Upper lobe of left lung (tissue), 6 donors: ENCODE measurements around the gene MEF2A. TPM values are rescaled to one million over a fixed set of nuclear protein-coding genes. Genes with fewer than 3 reads are reported as not detected.

ENCODE experiments used
- ATAC-seq, 2 donors: fragments of 200-7000 bp; cut with Tn5 transposase; one replicate each; pipeline ENCODE4 v1.9.1; 2022; ENCODE audit warnings: mild to moderate bottlenecking in 2 of 2, moderate library complexity in 2 of 2; ENCODE audit not compliant: low FRiP score in 2 of 2
- DNase-seq, 2 donors: peaks; one replicate each; pipeline ENCODE4 v3.0.0-alpha.2; 2019 to 2020
- H3K27ac ChIP-seq, 4 donors: fragments of 200-600 bp; sonication (generic); one replicate each; pipeline ENCODE4 v1.5.1; 2016 to 2019
- H3K27me3 ChIP-seq, 4 donors: fragments of 200-600 bp; sonication (generic); one replicate each; pipeline ENCODE4 v1.5.1; 2017 to 2019
- H3K36me3 ChIP-seq, 4 donors: fragments of 200-600 bp; sonication (generic); one replicate each; pipeline ENCODE4 v1.5.1; 2016 to 2019
- H3K4me1 ChIP-seq, 4 donors: fragments of 200-600 bp; sonication (generic); one replicate each; pipeline ENCODE4 v1.5.1; 2018 to 2019
- H3K4me3 ChIP-seq, 4 donors: fragments of 200-600 bp; sonication (generic); one replicate each; pipeline ENCODE4 v1.5.1; 2017 to 2019; ENCODE audit warnings: mild to moderate bottlenecking in 2 of 4, moderate library complexity in 1 of 4
- H3K9me3 ChIP-seq, 4 donors: fragments of 200-600 bp; sonication (generic); one replicate each; pipeline ENCODE4 v1.5.1; 2018 to 2019
- CTCF ChIP-seq, 6 experiments: fragments of 450-650 bp in 4 of 6; fragments of 200-600 bp in 2 of 6; sonication (generic) in 2 of 6; IDR thresholded peaks; one replicate each; pipeline ENCODE4 v1.5.1; 2016 to 2019; ENCODE audit warnings: antibody characterized with exemption in 6 of 6
- EP300 ChIP-seq, 4 donors: sonication (generic); formaldehyde crosslinking; IDR thresholded peaks; one replicate each; pipeline ENCODE4 v1.5.1; 2017; ENCODE audit warnings: antibody characterized with exemption in 4 of 4, control low read depth in 2 of 4
- POLR2A ChIP-seq, 4 donors: fragments of 450-650 bp; IDR thresholded peaks; one replicate each; pipeline ENCODE4 v1.5.1; 2016 to 2017; ENCODE audit warnings: antibody characterized with exemption in 4 of 4, mild to moderate bottlenecking in 2 of 4
- POLR2AphosphoS5 ChIP-seq, 2 donors: sonication (generic); formaldehyde crosslinking; IDR thresholded peaks; one replicate each; pipeline ENCODE4 v1.5.1; 2017; ENCODE audit warnings: antibody characterized with exemption in 2 of 2
- WGBS, 2 donors: methylation state at CpG; one replicate each; pipeline ENCODE4 v1.1.5; 2017 to 2018; 5-methylcytosine and 5-hydroxymethylcytosine counted together
- total RNA-seq, 6 donors: library from RNA; depleted of rRNA in 4 of 6; stranded (reverse); fragments of >200 nt in 4 of 6; gene quantifications; one replicate each; pipeline versions ENCODE4 v1.1.0 to v1.2.1, GENCODE V29; 2016 to 2021
- donor health status: DM: no; HTN: no; CAD: no; lungs with moderate emphysema.
- donor health status: DM: no; HTN: yes; CAD: no; lungs with severe emphysema.

MEF2A gene
- total RNA-seq, 6 donors from 2014 or later, result 54.9 to 89.1 (median 75.2) TPM

GRCh38 chr15:99716540-99717095 is 150.8 kb downstream of the MEF2A start:
- TF ChIP-seq POLR2AphosphoS5 (IDR thresholded peaks at IDR 0.05) (no peak), CTCF (IDR thresholded peaks at IDR 0.05) (no peak), EP300 (IDR thresholded peaks at IDR 0.05) (no peak)
- H3K4me3 ChIP-seq, result no peak overlapping the region
- no peaks in the 10 kb centered on the region for H3K9me3 ChIP-seq
- H3K27me3 ChIP-seq, result no peaks in the 10 kb centered on the region
- ATAC-seq, result no peak
- peaks cover 13 to 25% (median 21%) of the 10 kb centered on the region in 4 donors for H3K4me1 ChIP-seq
- WGBS, 2 donors, result 73 to 77% methylated on average over 10 of the region's 10 CpGs
- H3K27ac ChIP-seq, result peak overlapping the region in 3 of 4 donors; percentile 46 to 61 (median 54)
- peak in 1 of 2 donors; percentile 42 for DNase-seq
- peaks cover 9 to 65% (median 21%) of the 10 kb centered on the region in 4 donors for H3K36me3 ChIP-seq

- TF ChIP-seq POLR2AphosphoS5 (IDR thresholded peaks at IDR 0.05) (no peak), EP300 (IDR thresholded peaks at IDR 0.05) (no peak), POLR2A (IDR thresholded peaks at IDR 0.05) (no peak)
- Histone ChIP-seq H3K36me3 (peaks cover 8 to 58% (median 14%) of the 10 kb centered on the region in 4 donors), H3K27ac (peak overlapping the region in 3 of 4 donors; percentile 46 to 61 (median 54)), H3K27me3 (no peaks in the 10 kb centered on the region), H3K9me3 (no peaks in the 10 kb centered on the region), H3K4me3 (peak overlapping the region in 1 of 4 donors; percentile 5), H3K4me1 (peaks cover 13 to 27% (median 20%) of the 10 kb centered on the region in 4 donors)
- ATAC-seq (peak in 1 of 2 donors; percentile 42), DNase-seq (peak in 1 of 2 donors; percentile 46)
- WGBS, 2 donors, result 68 to 70% methylated on average over 18 to 19 of the region's 19 CpGs
These were observed 151.6 kb downstream of the MEF2A start for GRCh38 chr15:99717161-99718009.

- ATAC-seq, result no peak
These were observed 152.6 kb downstream of the MEF2A start for GRCh38 chr15:99718421-99718820.

GRCh38 chr15:99719096-99719541 is 153.3 kb downstream of the MEF2A start:
- TF ChIP-seq POLR2A (IDR thresholded peaks at IDR 0.05) (no peak), CTCF (IDR thresholded peaks at IDR 0.05) (no peak), EP300 (IDR thresholded peaks at IDR 0.05) (no peak), POLR2AphosphoS5 (IDR thresholded peaks at IDR 0.05) (no peak)
- H3K4me3 ChIP-seq, result no peak overlapping the region
- peaks cover 13 to 27% (median 20%) of the 10 kb centered on the region in 4 donors for H3K4me1 ChIP-seq
- ATAC-seq, result peak in 1 of 2 donors; percentile 31
- no peak overlapping the region for H3K27ac ChIP-seq
- DNase-seq, result no peak
- peaks cover 0 to 41% (median 6%) of the 10 kb centered on the region in 4 donors for H3K36me3 ChIP-seq
- H3K9me3 ChIP-seq, result no peaks in the 10 kb centered on the region
- H3K27me3 ChIP-seq, result no peaks in the 10 kb centered on the region
- 80 to 82% methylated on average over 5 of the region's 5 CpGs for WGBS, 2 donors

More at GRCh38 chr15:99718421-99718820, 152.6 kb downstream of the MEF2A start:
- Histone ChIP-seq H3K4me3 (no peak overlapping the region), H3K27me3 (no peaks in the 10 kb centered on the region), H3K36me3 (peaks cover 0 to 47% (median 6%) of the 10 kb centered on the region in 4 donors), H3K27ac (no peak overlapping the region), H3K4me1 (peaks cover 13 to 27% (median 20%) of the 10 kb centered on the region in 4 donors), H3K9me3 (no peaks in the 10 kb centered on the region)
- DNase-seq, result no peak
- WGBS, 2 donors, result 81 to 89% methylated on average over 4 of the region's 4 CpGs
- TF ChIP-seq CTCF (IDR thresholded peaks at IDR 0.05), result no peak
- TF ChIP-seq POLR2AphosphoS5 (IDR thresholded peaks at IDR 0.05), result no peak

GRCh38 chr15:99720533-99720932 is 154.7 kb downstream of the MEF2A start:
- Histone ChIP-seq H3K36me3 (peaks cover 0 to 29% (median 4%) of the 10 kb centered on the region in 4 donors), H3K9me3 (no peaks in the 10 kb centered on the region), H3K4me1 (peaks cover 13 to 27% (median 20%) of the 10 kb centered on the region in 4 donors), H3K27me3 (no peaks in the 10 kb centered on the region), H3K4me3 (no peak overlapping the region), H3K27ac (no peak overlapping the region)
- DNase-seq, result no peak
- TF ChIP-seq CTCF (IDR thresholded peaks at IDR 0.05), result no peak
- TF ChIP-seq POLR2AphosphoS5 (IDR thresholded peaks at IDR 0.05), result no peak
- TF ChIP-seq POLR2A (IDR thresholded peaks at IDR 0.05), result no peak
- TF ChIP-seq EP300 (IDR thresholded peaks at IDR 0.05), result no peak
- 70 to 80% methylated on average over 7 of the region's 7 CpGs for WGBS, 2 donors
- no peak for ATAC-seq
